Uterus (tissue), 4 donors: ENCODE data around the gene PDIK1L. TPM values are rescaled to one million over a fixed set of nuclear protein-coding genes. Genes with fewer than 3 reads are reported as not detected.

Experiments
- DNase-seq, 2 donors: peaks; one replicate each; pipeline ENCODE4 v3.0.0-alpha.2; 2019 to 2020
- H3K27ac ChIP-seq, 2 donors: fragments of 200-600 bp; sonication (generic); 1 replicate in 1 of 2; 2 replicates in 1 of 2; pipeline ENCODE4 v1.5.1; 2016 to 2018
- H3K27me3 ChIP-seq, 2 donors: fragments of 200-600 bp; sonication (generic); one replicate each; pipeline ENCODE4 v1.5.1; 2018 to 2019; ENCODE audit warnings: control low read depth in 1 of 2
- H3K36me3 ChIP-seq, 2 donors: fragments of 200-600 bp; sonication (generic); one replicate each; pipeline ENCODE4 v1.5.1; 2019; ENCODE audit warnings: control low read depth in 1 of 2
- H3K4me1 ChIP-seq, 2 donors: fragments of 200-600 bp; sonication (generic); one replicate each; pipeline ENCODE4 v1.5.1; 2018 to 2019; ENCODE audit warnings: control low read depth in 1 of 2
- H3K4me3 ChIP-seq, 2 donors: fragments of 200-600 bp; sonication (generic); 1 replicate in 1 of 2; 2 replicates in 1 of 2; pipeline ENCODE4 v1.5.1; 2018 to 2019; ENCODE audit warnings: mild to moderate bottlenecking in 1 of 2
- H3K9me3 ChIP-seq, 2 donors: fragments of 200-600 bp; sonication (generic); one replicate each; pipeline ENCODE4 v1.5.1; 2019; ENCODE audit warnings: control low read depth in 1 of 2
- POLR2A ChIP-seq, 2 donors: fragments of 450-650 bp; IDR thresholded peaks; one replicate each; pipeline ENCODE4 v1.6.1; 2016; ENCODE audit warnings: antibody characterized with exemption in 2 of 2, mild to moderate bottlenecking in 1 of 2, moderate library complexity in 1 of 2
- intact Hi-C: fragments of 100-400 bp; cut with DNase I; formaldehyde crosslinking; loops from one replicate; pipeline ENCODE4 v1.15.1; 2023; ENCODE audit warnings: low total_unique reads
- total RNA-seq, 4 donors: library from RNA; depleted of rRNA in 3 of 4; stranded (reverse); fragments of >200 nt in 3 of 4; gene quantifications; one replicate each; pipeline versions ENCODE4 v1.1.0 to v1.2.4, GENCODE V29; 2014 to 2023
- TF ChIP-seq, protein P1 (sequence below), 4 experiments: fragments of 200-600 bp in 2 of 4; fragments of 450-650 bp in 2 of 4; sonication (generic) in 2 of 4; IDR thresholded peaks; one replicate each; pipeline ENCODE4 v1.5.1; 2016 to 2019; ENCODE audit warnings: antibody characterized with exemption in 4 of 4, mild to moderate bottlenecking in 2 of 4, moderate library complexity in 1 of 4
- donor health status: DM: yes; HTN: yes; CAD: no.

The PDIK1L gene
- total RNA-seq, 4 donors from 2014 or later: 13.8 to 95.6 (median 20.9) TPM

DNA sequence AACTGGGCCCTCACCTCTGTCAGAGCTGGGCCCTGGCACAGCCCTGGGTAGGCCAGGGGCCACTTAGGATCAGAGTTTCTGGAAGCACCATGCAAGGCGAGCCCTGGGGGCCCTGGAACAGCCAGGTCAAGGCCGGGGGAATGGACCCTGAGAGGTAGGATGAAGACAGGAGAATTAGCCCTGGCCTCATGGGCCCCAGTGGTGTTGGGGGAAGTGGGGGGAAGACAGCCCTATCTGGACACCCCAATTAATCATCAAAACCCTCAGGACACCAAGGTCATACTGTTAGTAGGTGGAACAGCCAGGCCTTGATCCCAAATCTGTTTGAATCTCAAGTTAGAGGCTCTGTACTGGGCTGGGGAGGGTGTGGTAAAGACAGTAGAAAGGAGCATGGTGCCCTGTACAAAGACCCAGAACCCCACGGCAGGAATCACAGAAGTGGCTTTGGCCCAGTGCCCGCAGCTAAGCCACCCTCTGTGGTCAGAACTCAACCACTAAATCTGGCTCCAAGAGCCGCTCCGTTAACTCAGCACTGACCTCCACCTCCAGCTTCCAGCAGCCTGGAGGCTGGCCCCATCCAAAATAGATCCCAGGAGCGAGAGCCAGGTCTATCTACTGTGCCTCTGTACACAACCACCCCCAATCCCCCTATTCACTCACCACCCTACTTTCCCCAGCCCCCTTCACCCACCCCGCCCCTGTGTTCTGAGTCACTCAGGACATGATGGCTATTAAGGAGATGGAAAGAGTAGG lies 30.2 kb upstream of the PDIK1L start:
- no peaks in the 10 kb centered on the region for H3K4me1 ChIP-seq

DNA sequence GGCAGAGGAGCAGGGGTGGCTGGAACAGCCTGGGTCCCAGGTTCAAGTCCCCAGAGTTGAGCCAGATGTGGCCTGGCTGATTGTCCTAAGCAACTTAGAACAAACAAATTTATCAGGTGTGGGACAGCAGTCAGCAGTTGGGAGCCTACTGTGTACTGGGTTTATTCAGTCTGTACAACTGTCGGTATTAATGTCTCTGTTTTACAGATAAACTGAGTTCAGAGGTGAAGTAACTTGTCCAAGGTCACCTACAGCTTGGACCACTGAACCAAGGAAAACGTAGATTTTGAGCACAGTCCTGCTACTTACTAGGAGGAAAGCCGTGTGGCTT lies 29.6 kb upstream of the PDIK1L start:
- DNase-seq: no peak
- no peaks in the 10 kb centered on the region for H3K9me3 ChIP-seq
- TF ChIP-seq, protein P1, sequence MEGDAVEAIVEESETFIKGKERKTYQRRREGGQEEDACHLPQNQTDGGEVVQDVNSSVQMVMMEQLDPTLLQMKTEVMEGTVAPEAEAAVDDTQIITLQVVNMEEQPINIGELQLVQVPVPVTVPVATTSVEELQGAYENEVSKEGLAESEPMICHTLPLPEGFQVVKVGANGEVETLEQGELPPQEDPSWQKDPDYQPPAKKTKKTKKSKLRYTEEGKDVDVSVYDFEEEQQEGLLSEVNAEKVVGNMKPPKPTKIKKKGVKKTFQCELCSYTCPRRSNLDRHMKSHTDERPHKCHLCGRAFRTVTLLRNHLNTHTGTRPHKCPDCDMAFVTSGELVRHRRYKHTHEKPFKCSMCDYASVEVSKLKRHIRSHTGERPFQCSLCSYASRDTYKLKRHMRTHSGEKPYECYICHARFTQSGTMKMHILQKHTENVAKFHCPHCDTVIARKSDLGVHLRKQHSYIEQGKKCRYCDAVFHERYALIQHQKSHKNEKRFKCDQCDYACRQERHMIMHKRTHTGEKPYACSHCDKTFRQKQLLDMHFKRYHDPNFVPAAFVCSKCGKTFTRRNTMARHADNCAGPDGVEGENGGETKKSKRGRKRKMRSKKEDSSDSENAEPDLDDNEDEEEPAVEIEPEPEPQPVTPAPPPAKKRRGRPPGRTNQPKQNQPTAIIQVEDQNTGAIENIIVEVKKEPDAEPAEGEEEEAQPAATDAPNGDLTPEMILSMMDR (IDR thresholded peaks at IDR 0.05): no peak
- TF ChIP-seq POLR2A (IDR thresholded peaks at IDR 0.05): no peak
- H3K27me3 ChIP-seq: no peaks in the 10 kb centered on the region
- intact Hi-C loops: no loop called here
- no peak overlapping the region for H3K4me3 ChIP-seq
- no peaks in the 10 kb centered on the region for H3K36me3 ChIP-seq
- H3K27ac ChIP-seq: no peak overlapping the region
- no peaks in the 10 kb centered on the region for H3K4me1 ChIP-seq

More for the DNA sequence above, 30.2 kb upstream of the PDIK1L start:
- Histone ChIP-seq H3K27ac (no peak overlapping the region), H3K9me3 (no peaks in the 10 kb centered on the region), H3K4me3 (no peak overlapping the region), H3K27me3 (no peaks in the 10 kb centered on the region), H3K36me3 (no peaks in the 10 kb centered on the region)
- intact Hi-C loops: no loop called here
- DNase-seq: no peak
- TF ChIP-seq, protein P1 (IDR thresholded peaks at IDR 0.05): no peak
- TF ChIP-seq POLR2A (IDR thresholded peaks at IDR 0.05): no peak

DNA sequence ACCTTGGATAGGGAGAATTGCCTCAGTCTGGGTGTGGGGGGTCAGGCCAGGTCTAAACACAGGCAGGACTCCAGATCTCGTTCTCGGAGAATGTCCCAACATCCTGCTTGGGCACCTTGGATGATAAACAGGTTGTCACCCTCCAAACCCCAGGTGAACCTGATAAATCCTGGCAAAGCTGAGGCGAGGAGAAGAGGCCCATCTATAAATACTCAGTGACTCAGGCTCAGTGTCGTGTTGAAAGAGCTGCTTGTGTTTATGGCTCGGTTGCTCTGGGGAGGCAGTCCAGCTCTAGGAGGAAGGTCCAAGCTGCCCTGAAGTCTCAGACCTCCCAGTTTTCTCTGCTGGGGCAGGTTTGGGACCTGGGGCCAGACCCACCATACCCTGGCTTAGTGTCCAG lies 28.4 kb upstream of the PDIK1L start:
- H3K27ac ChIP-seq: no peak overlapping the region
- H3K9me3 ChIP-seq: no peaks in the 10 kb centered on the region
- no peaks in the 10 kb centered on the region for H3K27me3 ChIP-seq
- no peaks in the 10 kb centered on the region for H3K36me3 ChIP-seq
- TF ChIP-seq, protein P1 (IDR thresholded peaks at IDR 0.05): no peak
- no peak for TF ChIP-seq POLR2A (IDR thresholded peaks at IDR 0.05)
- no peaks in the 10 kb centered on the region for H3K4me1 ChIP-seq
- no peak for DNase-seq
- H3K4me3 ChIP-seq: no peak overlapping the region
- intact Hi-C loops: no loop called here

DNA sequence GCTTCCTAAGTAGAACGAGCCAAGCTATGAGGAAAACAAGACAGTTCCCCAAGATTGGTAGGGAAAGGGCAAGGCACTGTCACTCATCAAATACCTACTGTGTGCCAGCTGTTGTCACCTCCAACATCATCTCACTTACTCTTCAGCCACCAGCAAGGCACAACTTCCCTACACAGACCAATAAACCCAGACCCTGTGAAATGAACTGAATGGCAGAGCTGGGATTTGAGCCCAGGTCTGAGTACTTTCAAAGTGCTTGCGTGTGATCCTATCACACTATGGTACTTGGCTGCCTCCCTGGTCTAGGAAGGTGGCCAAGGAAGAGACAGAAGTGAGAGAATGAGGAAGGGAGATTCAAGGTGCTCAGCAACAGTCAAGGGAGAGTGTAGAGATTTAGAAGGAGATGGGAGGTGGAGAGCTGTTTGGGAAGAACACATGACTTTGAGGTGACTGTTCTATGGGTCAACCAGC lies 27.5 kb upstream of the PDIK1L start:
- no peak for DNase-seq
- Histone ChIP-seq H3K27ac (no peak overlapping the region), H3K27me3 (no peaks in the 10 kb centered on the region), H3K4me1 (no peaks in the 10 kb centered on the region), H3K4me3 (no peak overlapping the region), H3K9me3 (no peaks in the 10 kb centered on the region), H3K36me3 (no peaks in the 10 kb centered on the region)
- intact Hi-C loops: no loop called here
- TF ChIP-seq, protein P1 (IDR thresholded peaks at IDR 0.05): no peak
- no peak for TF ChIP-seq POLR2A (IDR thresholded peaks at IDR 0.05)

DNA sequence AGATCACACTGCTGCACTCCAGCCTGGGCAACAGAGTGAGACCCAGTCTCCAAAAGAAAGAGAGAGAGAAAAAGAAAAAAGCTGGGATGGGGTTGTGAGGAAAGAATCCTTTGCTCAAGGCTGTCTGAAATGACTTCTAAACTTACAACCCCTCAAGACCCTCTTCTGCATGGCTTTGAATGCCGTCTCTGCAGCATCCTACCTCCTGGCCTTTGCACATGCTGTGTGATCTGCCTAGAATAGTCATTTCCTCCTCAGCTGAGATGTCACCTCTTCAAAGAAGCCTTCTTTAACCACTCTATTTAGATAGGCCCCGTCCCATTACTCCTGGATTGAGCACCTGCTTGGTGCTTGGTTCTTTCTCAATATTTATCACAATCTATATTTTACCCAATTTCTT lies 26.8 kb upstream of the PDIK1L start:
- intact Hi-C loops: no loop called here
- TF ChIP-seq, protein P1 (IDR thresholded peaks at IDR 0.05): no peak
- TF ChIP-seq POLR2A (IDR thresholded peaks at IDR 0.05): no peak
- Histone ChIP-seq H3K36me3 (no peaks in the 10 kb centered on the region), H3K4me1 (no peaks in the 10 kb centered on the region), H3K27ac (no peak overlapping the region), H3K27me3 (no peaks in the 10 kb centered on the region), H3K4me3 (no peak overlapping the region), H3K9me3 (no peaks in the 10 kb centered on the region)
- DNase-seq: no peak
